GM21737 (cell line): Measurements from ENCODE around the gene MYF5.

Experiments
- ATAC-seq: cut with Tn5 transposase; IDR thresholded peaks from one replicate; pipeline ENCODE4 v1.9.1; 2021; ENCODE audit warnings: mild to moderate bottlenecking, moderate library complexity; ENCODE audit not compliant: unreplicated experiment

MYF5 gene

GRCh38 chr12:80707126-80707829, 9.4 kb upstream of the MYF5 start, which contains the start of gene MYF6:
MYF6 (plus strand) TSS chr12:80707634; CDS start chr12:80707720, 86 bp downstream.
- no peak for ATAC-seq

- ATAC-seq = no peak
Observed at GRCh38 chr12:80707830-80708258, 8.9 kb upstream of the MYF5 start.

GRCh38 chr12:80708259-80708974, 8.3 kb upstream of the MYF5 start:
- ATAC-seq = no peak

- ATAC-seq = no peak
Observed at GRCh38 chr12:80708975-80709328, 7.8 kb upstream of the MYF5 start.

GRCh38 chr12:80709811-80710726, 6.6 kb upstream of the MYF5 start:
- ATAC-seq = no peak

- ATAC-seq = no peak
Observed at GRCh38 chr12:80710727-80711449, 5.8 kb upstream of the MYF5 start.

- no peak for ATAC-seq
Observed at GRCh38 chr12:80711866-80712265, 4.8 kb upstream of the MYF5 start.

GRCh38 chr12:80712866-80713265, 3.8 kb upstream of the MYF5 start:
- no peak for ATAC-seq

- no peak for ATAC-seq
Observed at GRCh38 chr12:80713419-80713818, 3.3 kb upstream of the MYF5 start.

- ATAC-seq = no peak
Observed at GRCh38 chr12:80714055-80714454, 2.7 kb upstream of the MYF5 start.

- ATAC-seq = no peak
Observed at GRCh38 chr12:80714846-80715245, 1.9 kb upstream of the MYF5 start.

- ATAC-seq = no peak
Observed at GRCh38 chr12:80715713-80716249, 931 bp upstream of the MYF5 start.

- ATAC-seq = no peak
Observed at GRCh38 chr12:80717856-80718255, 1.1 kb downstream of the MYF5 start.

GRCh38 chr12:80720516-80720915, 3.8 kb downstream of the MYF5 start:
- ATAC-seq = no peak

GRCh38 chr12:80721326-80721725, 4.6 kb downstream of the MYF5 start:
- no peak for ATAC-seq

- ATAC-seq = no peak
Observed at GRCh38 chr12:80745851-80746505, 29.3 kb downstream of the MYF5 start.

GRCh38 chr12:80747800-80748199, 31.1 kb downstream of the MYF5 start:
- ATAC-seq = no peak

- ATAC-seq = no peak
Observed at GRCh38 chr12:80749456-80749855, 32.7 kb downstream of the MYF5 start.

GRCh38 chr12:80752464-80752863, 35.8 kb downstream of the MYF5 start:
- no peak for ATAC-seq

GRCh38 chr12:80754274-80754673, 37.6 kb downstream of the MYF5 start:
- ATAC-seq = no peak
